GM12872 (cell line): ENCODE results near the gene CEP104.

Experiments
- TF ChIP-seq, protein P1 (sequence below): IDR thresholded peaks from 3 replicates; pipeline ENCODE4 v1.5.1; 2011; ENCODE audit warnings: low read depth, mild to moderate bottlenecking, low read length, moderate library complexity; ENCODE audit not compliant: insufficient read depth

The CEP104 gene

DNA sequence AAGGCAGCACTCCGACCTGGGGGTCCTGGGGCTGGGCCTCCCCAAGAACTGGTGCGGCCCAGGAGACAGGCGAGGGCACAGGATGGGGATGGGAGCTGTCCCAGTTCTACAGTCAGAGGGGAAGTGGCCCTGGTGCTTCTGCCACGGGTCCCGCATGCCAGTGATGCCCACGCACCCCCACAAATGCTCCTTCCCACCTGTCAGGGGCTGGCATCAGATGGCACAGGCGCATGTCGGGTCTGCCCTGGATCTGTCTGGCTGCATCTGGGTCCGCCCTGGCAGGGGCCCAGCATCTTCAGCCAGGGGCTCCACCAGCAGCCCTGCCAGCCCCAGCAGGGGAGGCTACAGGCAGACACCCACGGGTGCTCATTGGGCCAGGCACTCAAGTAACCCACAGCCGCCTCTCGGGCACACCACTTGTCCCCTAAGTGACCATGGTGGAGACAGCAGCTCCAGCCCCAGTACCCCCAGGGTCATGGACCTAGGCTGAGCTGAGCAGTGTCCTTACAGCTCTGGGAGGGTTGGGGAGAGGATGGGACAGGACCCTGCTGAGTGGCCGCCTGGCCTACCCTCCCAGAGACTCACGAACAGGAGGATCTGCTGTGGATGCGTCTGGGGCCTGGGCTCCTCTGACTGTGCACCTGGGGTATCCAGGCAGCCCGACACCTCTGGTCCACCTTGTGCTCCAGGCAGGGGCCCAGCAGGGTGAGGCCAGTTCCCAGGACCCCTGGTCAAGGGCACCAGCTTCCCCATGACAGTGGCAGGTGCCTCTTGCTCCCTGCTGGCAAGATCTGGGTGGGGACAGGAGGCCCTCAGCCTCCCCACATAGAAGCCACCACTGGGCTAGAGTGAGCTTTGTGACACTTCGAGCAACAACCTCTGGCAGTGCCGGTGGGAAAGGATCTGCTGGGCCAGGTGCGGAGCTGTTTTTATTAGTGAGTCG lies 79.1 kb downstream of the CEP104 start:
- TF ChIP-seq, protein P1, sequence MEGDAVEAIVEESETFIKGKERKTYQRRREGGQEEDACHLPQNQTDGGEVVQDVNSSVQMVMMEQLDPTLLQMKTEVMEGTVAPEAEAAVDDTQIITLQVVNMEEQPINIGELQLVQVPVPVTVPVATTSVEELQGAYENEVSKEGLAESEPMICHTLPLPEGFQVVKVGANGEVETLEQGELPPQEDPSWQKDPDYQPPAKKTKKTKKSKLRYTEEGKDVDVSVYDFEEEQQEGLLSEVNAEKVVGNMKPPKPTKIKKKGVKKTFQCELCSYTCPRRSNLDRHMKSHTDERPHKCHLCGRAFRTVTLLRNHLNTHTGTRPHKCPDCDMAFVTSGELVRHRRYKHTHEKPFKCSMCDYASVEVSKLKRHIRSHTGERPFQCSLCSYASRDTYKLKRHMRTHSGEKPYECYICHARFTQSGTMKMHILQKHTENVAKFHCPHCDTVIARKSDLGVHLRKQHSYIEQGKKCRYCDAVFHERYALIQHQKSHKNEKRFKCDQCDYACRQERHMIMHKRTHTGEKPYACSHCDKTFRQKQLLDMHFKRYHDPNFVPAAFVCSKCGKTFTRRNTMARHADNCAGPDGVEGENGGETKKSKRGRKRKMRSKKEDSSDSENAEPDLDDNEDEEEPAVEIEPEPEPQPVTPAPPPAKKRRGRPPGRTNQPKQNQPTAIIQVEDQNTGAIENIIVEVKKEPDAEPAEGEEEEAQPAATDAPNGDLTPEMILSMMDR: no peak

DNA sequence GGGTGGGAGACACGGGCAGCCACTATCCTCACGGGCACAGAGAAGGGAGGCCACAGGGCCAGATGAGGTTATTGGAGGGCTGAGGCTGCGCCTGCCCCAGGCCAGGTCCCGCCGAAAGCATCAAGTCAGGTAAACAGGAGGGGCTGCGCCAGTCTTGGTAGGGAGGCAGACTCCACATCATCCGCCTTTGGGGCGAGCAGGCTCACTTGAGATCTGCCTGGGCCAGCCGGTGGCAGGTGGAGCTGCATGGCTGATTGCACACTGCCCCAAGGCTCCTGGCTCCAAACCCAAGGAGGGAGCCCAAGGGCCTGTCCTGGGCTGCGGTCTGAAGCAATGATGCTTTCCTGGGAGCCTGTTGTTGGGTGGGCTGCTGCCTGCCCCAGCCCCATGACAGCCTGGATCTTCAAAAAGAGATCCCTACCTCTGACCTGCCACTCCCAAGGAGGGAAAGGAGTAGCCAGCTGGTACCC lies 79.9 kb downstream of the CEP104 start:
- TF ChIP-seq, protein P1: no peak

DNA sequence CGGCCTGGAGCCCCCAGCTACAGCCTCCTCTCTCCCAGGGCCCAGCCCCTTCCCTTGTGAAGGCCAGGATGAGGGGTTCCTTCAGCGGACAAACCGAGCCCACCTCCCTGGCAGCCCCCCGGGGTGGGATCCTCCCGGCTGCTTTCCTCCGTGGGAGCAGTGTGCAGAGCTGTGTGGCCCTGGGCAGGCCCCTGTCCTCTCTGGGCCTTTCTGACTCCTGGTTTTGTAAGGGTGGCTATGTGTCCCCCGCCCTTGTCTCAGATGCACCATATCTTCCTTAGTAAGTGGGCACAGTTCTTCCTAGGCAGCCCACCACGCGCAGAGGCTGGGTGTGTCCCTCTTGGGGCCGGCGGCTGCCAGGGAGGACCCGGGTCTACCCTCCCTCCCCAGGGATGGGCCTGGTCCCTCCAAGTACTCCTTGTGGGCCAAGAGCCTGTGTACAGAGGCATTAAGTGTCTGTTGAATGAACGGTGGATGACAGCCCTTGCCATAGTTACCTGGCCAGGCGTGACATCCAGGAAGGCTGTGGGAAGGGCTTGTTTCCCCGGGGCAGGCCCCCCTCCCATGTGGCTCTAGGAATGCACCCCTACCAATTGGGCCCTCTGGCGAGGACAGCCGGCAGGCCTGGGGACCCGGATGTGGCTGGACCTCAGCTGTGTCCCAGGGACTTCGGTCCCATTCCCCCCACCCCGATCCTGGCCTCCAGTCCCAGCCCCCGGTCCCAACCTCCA lies 80.6 kb downstream of the CEP104 start:
- TF ChIP-seq, protein P1: no peak

DNA sequence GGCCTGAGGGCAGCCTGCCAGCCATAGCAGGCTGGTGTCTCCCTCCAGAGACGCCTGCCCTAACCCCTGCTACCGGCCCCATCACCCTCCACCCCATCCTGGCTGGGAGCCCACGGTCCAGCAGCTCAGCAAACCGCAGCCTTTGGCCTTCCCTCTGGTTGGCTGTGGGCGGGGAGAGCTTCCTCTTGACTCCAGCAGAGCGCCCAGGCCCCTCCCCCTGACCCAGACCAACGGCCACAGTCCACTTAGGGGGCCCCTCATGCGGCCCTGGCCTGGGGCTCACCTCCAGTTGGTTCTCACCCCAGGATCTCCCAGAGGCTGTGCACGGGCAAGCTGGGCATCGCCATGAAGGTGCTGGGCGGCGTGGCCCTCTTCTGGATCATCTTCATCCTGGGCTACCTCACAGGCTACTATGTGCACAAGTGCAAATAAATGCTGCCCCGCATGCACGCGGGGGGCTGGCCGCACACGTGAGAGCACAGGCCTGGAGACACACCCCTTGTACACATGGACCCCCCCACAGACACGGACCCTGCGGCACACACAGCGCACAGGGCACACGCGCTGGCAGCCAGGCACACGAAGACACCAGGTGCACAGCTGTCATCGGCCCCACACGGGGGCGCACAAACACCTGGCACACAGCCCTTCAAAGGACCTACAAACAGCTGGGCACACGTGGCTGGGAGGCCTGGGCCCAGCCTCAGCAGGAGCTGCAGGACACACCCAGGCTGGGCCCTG lies 81.4 kb downstream of the CEP104 start:
- TF ChIP-seq, protein P1: peak; percentile 83

DNA sequence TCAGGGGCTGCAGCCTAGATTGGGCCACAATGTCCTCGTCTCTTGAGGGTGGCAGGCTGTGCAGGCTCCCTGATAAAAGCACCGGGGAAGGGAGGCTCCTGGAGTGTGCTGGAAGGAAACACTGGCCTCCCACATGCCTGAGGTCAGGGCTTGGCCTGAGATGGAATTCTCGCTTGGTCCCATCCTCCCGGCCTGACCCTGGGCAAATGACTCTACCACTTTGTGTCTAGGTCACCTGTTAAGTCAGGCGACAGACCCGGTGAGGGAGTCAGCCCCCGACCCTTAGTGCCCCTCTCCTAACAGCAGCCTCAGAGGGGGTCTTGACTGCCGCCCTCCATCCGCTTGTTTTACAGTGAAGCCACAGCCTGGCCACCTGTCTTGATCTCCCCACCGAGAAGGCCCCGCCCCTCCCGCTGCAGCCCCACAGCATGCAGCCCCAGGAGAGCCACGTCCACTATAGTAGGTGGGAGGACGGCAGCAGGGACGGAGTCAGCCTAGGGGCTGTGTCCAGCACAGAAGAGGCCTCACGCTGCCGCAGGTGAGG lies 82.0 kb downstream of the CEP104 start:
- TF ChIP-seq, protein P1: no peak

DNA sequence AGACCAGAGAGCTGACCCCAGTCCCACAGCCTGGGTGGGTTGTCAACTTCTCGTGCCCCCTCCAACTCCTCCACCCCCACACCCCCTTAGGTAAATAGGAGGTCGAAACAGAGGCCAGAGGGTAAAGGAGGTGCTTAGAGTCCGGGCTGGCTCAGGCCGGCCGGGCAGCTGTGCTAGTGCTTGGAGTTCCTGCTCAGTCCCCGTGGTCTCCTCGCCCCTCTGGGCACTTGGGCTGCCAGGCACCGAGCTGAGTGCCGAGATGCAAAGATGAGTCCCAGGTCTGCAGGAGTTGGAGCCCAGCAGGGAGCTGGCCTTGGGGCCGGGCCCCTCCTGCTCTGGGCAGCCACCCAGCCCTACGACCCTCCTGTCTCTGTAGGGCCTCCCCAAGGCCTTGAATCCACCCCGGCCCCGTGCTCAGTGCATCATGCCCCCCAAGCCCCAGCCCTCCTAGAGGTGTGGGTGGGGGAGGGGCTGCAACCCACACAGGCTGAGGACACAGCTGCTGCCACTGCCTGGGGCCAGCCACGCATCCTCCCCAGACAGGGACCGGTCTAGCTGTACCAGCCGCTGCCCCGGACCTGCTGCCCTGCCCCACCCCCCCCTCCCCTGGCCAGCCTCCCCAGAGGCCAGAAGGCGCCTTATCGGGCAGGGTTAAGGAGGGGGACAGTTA lies 82.6 kb downstream of the CEP104 start:
- TF ChIP-seq, protein P1: no peak
